ENCODE measurements around the gene NECTIN3. TPM values are rescaled to one million over a fixed set of nuclear protein-coding genes. Genes with fewer than 3 reads are reported as not detected.

Gene NECTIN3, protein sequence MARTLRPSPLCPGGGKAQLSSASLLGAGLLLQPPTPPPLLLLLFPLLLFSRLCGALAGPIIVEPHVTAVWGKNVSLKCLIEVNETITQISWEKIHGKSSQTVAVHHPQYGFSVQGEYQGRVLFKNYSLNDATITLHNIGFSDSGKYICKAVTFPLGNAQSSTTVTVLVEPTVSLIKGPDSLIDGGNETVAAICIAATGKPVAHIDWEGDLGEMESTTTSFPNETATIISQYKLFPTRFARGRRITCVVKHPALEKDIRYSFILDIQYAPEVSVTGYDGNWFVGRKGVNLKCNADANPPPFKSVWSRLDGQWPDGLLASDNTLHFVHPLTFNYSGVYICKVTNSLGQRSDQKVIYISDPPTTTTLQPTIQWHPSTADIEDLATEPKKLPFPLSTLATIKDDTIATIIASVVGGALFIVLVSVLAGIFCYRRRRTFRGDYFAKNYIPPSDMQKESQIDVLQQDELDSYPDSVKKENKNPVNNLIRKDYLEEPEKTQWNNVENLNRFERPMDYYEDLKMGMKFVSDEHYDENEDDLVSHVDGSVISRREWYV
- total RNA-seq (10 to 100 TPM; 84.9 to 97.1 TPM), polyA plus RNA-seq (ENCODE audit: insufficient read depth, low read depth, low replicate concordance) (119 TPM)
- long read RNA-seq, donor 1, transcript NECTIN3-206 (6 exons, 3,664 nt), result major isoform, 8 of 8 reads
- long read RNA-seq, donor 1, partial matches to known transcripts, result 0 of 8 reads
- long read RNA-seq, donor 1, other reads (novel, unspliced or antisense), result 0 of 8 reads
- long read RNA-seq, donor 2, transcript NECTIN3-206 (6 exons, 3,664 nt), result major isoform, 6 of 6 reads
- long read RNA-seq, donor 2, partial matches to known transcripts, result 0 of 6 reads
- long read RNA-seq, donor 2, other reads (novel, unspliced or antisense), result 0 of 6 reads

DNA sequence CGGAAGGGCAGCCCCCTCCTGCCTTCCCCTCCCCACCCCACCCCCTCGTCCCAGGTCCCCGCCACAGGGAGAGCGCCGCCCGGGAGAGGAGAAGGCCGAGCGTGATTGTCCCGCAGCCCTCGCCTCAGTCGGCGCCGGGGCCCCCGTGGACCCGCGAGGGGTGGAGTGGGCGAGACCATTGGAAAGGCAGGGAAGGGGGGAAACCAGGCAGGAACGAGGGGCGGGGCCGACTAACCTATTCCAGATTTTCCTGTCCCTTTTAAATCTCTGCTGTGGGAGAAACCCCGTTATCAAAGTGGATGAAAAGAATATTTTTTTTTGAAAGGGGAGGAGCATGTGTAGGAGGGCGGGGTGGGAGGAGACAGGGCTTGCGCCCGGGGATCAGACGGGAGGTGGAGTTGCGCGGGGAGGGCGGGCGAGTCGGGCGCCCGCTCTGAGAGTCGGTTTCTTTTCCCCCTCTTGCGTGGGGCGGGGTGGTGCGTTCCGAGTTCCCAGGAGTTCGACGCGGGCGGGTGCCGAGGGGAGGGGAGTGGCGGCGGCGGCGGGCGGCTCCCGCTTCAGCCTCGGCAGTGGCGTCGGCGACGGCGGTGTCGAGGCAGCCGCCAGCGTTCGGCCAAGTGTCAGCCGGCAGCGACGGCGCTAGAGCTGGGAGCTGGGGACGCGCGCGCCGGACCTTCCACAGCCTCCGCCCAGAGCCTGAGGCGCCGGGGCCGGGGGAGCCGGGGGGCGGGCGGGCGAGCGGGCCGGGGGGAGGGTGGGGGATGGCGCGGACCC is at the start of gene NECTIN3:
Gene NECTIN3, plus strand, starts transcription at position 560 of the 774 bp plus-strand sequence. Its CDS starts 202 bp downstream, at position 762.
- no peak for TF ChIP-seq POLR2A (IDR thresholded peaks at IDR 0.05)
- TF ChIP-seq, protein P1, sequence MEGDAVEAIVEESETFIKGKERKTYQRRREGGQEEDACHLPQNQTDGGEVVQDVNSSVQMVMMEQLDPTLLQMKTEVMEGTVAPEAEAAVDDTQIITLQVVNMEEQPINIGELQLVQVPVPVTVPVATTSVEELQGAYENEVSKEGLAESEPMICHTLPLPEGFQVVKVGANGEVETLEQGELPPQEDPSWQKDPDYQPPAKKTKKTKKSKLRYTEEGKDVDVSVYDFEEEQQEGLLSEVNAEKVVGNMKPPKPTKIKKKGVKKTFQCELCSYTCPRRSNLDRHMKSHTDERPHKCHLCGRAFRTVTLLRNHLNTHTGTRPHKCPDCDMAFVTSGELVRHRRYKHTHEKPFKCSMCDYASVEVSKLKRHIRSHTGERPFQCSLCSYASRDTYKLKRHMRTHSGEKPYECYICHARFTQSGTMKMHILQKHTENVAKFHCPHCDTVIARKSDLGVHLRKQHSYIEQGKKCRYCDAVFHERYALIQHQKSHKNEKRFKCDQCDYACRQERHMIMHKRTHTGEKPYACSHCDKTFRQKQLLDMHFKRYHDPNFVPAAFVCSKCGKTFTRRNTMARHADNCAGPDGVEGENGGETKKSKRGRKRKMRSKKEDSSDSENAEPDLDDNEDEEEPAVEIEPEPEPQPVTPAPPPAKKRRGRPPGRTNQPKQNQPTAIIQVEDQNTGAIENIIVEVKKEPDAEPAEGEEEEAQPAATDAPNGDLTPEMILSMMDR (IDR thresholded peaks at IDR 0.05), result no peak
- WGBS, 2 donors, result 0 to 2% methylated on average over 26 to 43 of the region's 79 CpGs
- H3K27ac ChIP-seq, result peak within 1 kb of the TSS; percentile 91 to 92
- intact Hi-C loops (cut with DNase I; ENCODE audit: low total_unique reads), result no loop called here
- no peaks in the 10 kb centered on the region for H3K9me3 ChIP-seq
- no peaks in the 10 kb centered on the region for H3K36me3 ChIP-seq (ENCODE audit: low read depth, missing control alignments)
- H3K4me1 ChIP-seq, result peaks cover 25% of the 10 kb centered on the region
- no peaks in the 10 kb centered on the region for H3K27me3 ChIP-seq
- peak within 1 kb of the TSS; percentile 84 to 88 for H3K4me3 ChIP-seq
- DNase-seq, result peak; percentile 97

DNA sequence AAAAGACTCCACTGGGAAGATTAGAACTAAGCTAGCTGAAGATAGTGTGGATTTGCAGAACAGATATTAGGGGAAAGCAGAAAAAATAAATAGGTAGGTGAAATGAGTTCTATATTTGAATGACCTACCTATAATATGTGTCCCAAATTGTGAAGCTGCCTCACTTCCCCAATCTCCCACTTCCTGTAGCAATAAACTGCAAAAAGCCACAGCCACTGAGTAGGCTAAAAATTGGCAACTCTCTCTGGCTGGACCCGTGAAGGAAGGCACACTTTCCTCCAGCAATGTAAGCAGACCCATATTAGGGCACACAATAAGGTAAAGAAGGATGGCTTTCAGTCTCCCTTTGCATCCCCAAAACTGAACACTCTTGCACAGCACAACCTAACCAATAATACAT is 43.7 kb upstream of the NECTIN3 start:
- TF ChIP-seq, protein P1 (IDR thresholded peaks at IDR 0.05), result no peak
- no peak for TF ChIP-seq POLR2A (IDR thresholded peaks at IDR 0.05)
- Histone ChIP-seq H3K27me3 (no peaks in the 10 kb centered on the region), H3K4me3 (no peak overlapping the region), H3K4me1 (no peaks in the 10 kb centered on the region), H3K36me3 (ENCODE audit: low read depth, missing control alignments) (no peaks in the 10 kb centered on the region), H3K9me3 (no peaks in the 10 kb centered on the region), H3K27ac (no peak overlapping the region)
- intact Hi-C loops (cut with DNase I; ENCODE audit: low total_unique reads), result no loop called here
- DNase-seq, result no peak
- WGBS, 2 donors, result 60 to 64% methylated on average over 1 of the region's 1 CpG

DNA sequence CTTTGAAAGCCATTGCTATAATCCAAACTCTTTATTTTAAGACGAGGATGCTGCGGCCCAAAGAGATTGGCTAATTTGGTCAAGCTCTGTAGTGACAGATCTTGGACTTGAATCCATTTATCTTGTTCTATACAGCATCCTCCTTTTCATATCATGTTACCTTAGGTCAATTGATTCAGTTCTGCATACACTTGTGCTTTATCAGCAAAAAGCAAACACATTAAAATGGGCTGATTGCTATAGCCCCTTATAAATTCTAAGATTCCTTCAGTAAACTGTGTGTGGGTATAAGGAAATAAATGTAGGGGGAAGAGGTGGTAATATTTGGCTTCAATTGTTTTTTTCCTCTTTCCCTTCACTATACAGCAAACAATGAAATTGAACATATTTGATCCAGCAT is 40.1 kb upstream of the NECTIN3 start:
- intact Hi-C loops (cut with DNase I; ENCODE audit: low total_unique reads), result no loop called here
- no peaks in the 10 kb centered on the region for H3K9me3 ChIP-seq
- TF ChIP-seq, protein P1 (IDR thresholded peaks at IDR 0.05), result no peak
- no peak for TF ChIP-seq POLR2A (IDR thresholded peaks at IDR 0.05)
- no peaks in the 10 kb centered on the region for H3K4me1 ChIP-seq
- H3K36me3 ChIP-seq (ENCODE audit: low read depth, missing control alignments), result no peaks in the 10 kb centered on the region
- H3K27me3 ChIP-seq, result no peaks in the 10 kb centered on the region
- H3K4me3 ChIP-seq, result no peak overlapping the region
- no peak overlapping the region for H3K27ac ChIP-seq
- 88% methylated on average over 2 of the region's 2 CpGs for WGBS, 2 donors
- DNase-seq, result no peak

DNA sequence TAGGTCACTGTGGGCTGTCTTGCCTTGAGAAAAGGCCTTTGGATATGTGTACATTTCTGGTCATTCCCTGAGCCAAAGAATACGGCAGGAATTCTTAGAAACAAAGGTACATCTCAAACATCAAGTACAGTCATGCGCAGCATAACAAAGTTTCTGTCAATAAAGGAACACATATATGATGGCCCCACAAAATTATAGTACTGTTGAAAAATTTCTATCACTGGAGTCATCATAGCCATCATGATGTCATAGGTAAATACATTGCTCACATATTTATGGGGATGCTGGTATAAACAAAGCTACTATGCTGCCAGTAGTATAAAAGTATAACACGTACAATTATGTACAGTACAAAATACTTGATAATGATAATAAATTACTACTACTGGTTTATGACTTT is 38.9 kb upstream of the NECTIN3 start:
- Histone ChIP-seq H3K36me3 (ENCODE audit: low read depth, missing control alignments) (no peaks in the 10 kb centered on the region), H3K9me3 (no peaks in the 10 kb centered on the region), H3K27me3 (no peaks in the 10 kb centered on the region), H3K4me3 (no peak overlapping the region), H3K27ac (no peak overlapping the region), H3K4me1 (no peaks in the 10 kb centered on the region)
- no peak for DNase-seq
- 90 to 95% methylated on average over 3 of the region's 3 CpGs for WGBS, 2 donors
- intact Hi-C loops (cut with DNase I; ENCODE audit: low total_unique reads), result no loop called here
- no peak for TF ChIP-seq POLR2A (IDR thresholded peaks at IDR 0.05)
- TF ChIP-seq, protein P1 (IDR thresholded peaks at IDR 0.05), result no peak

Data from testis (tissue), 5 donors.